K562 (cell line): ENCODE results near the gene HSPB8. TPM values are rescaled to one million over a fixed set of nuclear protein-coding genes. Genes with fewer than 3 reads are reported as not detected.

Experiments used
- ATAC-seq: fragments of 200-7000 bp; cut with Tn5 transposase; 3 replicates; pipeline ENCODE4 v1.9.1; 2020; ENCODE audit warnings: moderate library complexity
- BruUV-seq: library from RNA; stranded (reverse); fragments of 400-500 nt; replicated peaks from 2 replicates; lab custom pipeline; 2021; lab: Mats Ljungman, UMichigan
- CTCF ChIA-PET: fragments of 300-600 bp; formaldehyde crosslinking; extraction: SDS; loops from one replicate; lab custom pipeline; 2021; ENCODE audit warnings: low intra/inter-chr PET ratio; lab: Yijun Ruan, JAX
- POLR2A ChIA-PET: fragments of 300-600, 350-650 bp; sonication (Branson Sonifier 250); formaldehyde crosslinking; extraction: SDS; loops from one replicate; lab custom pipeline; 2021; ENCODE audit warnings: antibody characterized with exemption, inconsistent platforms; lab: Yijun Ruan, JAX
- DNase-seq, 4 experiments: peaks; one replicate each; pipeline versions ENCODE4 v3.0.0 to v3.0.0-alpha.2; 2011 to 2018; ENCODE audit warnings: low spot score in 3 of 4, mixed read lengths in 3 of 4; ENCODE audit errors: extremely low read depth in 1 of 4
- FAIRE-seq: peaks from 2 replicates; lab custom pipeline; 2011; peaks lifted over from hg19 to GRCh38; lab: Jason Lieb, UNC
- H2AFZ ChIP-seq: 2 replicates; pipeline ENCODE4 v1.6.0; 2011; ENCODE audit warnings: low read depth, low read length, control low read depth, inconsistent platforms
- H3K27ac ChIP-seq: fragments of 200-600 bp; 3 replicates; pipeline ENCODE4 v1.8.0; 2011; ENCODE audit warnings: low read depth, mild to moderate bottlenecking, control low read depth, inconsistent platforms, low read length, moderate library complexity, mixed read lengths; ENCODE audit errors: extremely low read depth
- H3K27me3 ChIP-seq, 2 experiments: fragments of 300-600 bp in 1 of 2; 2 replicates in 1 of 2; 3 replicates in 1 of 2; pipeline versions ENCODE4 v1.6.0 to v1.8.0; 2011; ENCODE audit warnings: inconsistent platforms in 2 of 2, low read length in 2 of 2, mild to moderate bottlenecking in 1 of 2, mixed read lengths in 1 of 2, moderate library complexity in 1 of 2; ENCODE audit not compliant: control insufficient read depth in 2 of 2, insufficient read depth in 2 of 2
- H3K36me3 ChIP-seq: fragments of 300-600 bp; 3 replicates; pipeline ENCODE4 v1.8.0; 2011; ENCODE audit warnings: mild to moderate bottlenecking, low read length, inconsistent platforms; ENCODE audit not compliant: control insufficient read depth, insufficient read depth
- H3K4me1 ChIP-seq, 2 experiments: fragments of 200-600 bp in 1 of 2; replicated peaks in 1 of 2; 2 replicates in 1 of 2; 3 replicates in 1 of 2; pipeline versions ENCODE4 v1.5.1 to v1.8.0; 2011; ENCODE audit warnings: inconsistent platforms in 2 of 2, low read length in 2 of 2, mild to moderate bottlenecking in 1 of 2, mixed read lengths in 1 of 2, moderate library complexity in 1 of 2; ENCODE audit not compliant: control insufficient read depth in 2 of 2, insufficient read depth in 2 of 2
- H3K4me2 ChIP-seq: 2 replicates; pipeline ENCODE4 v1.6.1; 2011; ENCODE audit warnings: low read length, control low read depth, inconsistent platforms, mixed read lengths; ENCODE audit not compliant: insufficient read depth
- H3K4me3 ChIP-seq: fragments of 200-600 bp; sonication (generic), shearing (Covaris generic); 2 replicates; pipeline ENCODE4 v1.5.1; 2016; ENCODE audit warnings: control low read depth, inconsistent platforms
- H3K79me2 ChIP-seq: fragments of 200-600 bp; 3 replicates; pipeline ENCODE4 v1.8.0; 2011; ENCODE audit warnings: low read length, inconsistent platforms; ENCODE audit not compliant: control insufficient read depth, insufficient read depth
- H3K9ac ChIP-seq, 2 experiments: 2 replicates each; pipeline versions ENCODE4 v1.6.0 to v1.6.1; 2011; ENCODE audit warnings: low read depth in 2 of 2, low read length in 2 of 2, control low read depth in 1 of 2, inconsistent platforms in 1 of 2, mild to moderate bottlenecking in 1 of 2, mixed read lengths in 1 of 2; ENCODE audit not compliant: insufficient read depth in 1 of 2
- H3K9me1 ChIP-seq: one replicate; pipeline ENCODE4 v1.6.0; 2011; ENCODE audit warnings: inconsistent platforms, mild to moderate bottlenecking, low read length, moderate library complexity; ENCODE audit not compliant: control insufficient read depth, insufficient read depth
- H3K9me3 ChIP-seq: replicated peaks from 2 replicates; pipeline ENCODE4 v1.5.1; 2011; ENCODE audit warnings: low read depth, low read length, inconsistent platforms; ENCODE audit not compliant: control insufficient read depth, insufficient read depth
- H4K20me1 ChIP-seq: replicated peaks from 2 replicates; pipeline ENCODE4 v1.6.1; 2011; ENCODE audit warnings: low read length, inconsistent platforms, mixed read lengths; ENCODE audit not compliant: control insufficient read depth, insufficient read depth
- ARID4B ChIP-seq: sonication (generic); formaldehyde crosslinking; IDR thresholded peaks from 2 replicates; pipeline ENCODE4 v1.8.0; 2022; ENCODE audit warnings: mild to moderate bottlenecking, missing genetic modification reagents
- ETV5 ChIP-seq: sonication (generic); formaldehyde crosslinking; IDR thresholded peaks from 2 replicates; pipeline ENCODE4 v1.4.0; 2020; ENCODE audit warnings: low read depth, mild to moderate bottlenecking, missing genetic modification reagents
- MNT ChIP-seq, 2 experiments: fragments of 450-650 bp; conservative IDR thresholded peaks; 2 replicates each; pipeline ENCODE4 v1.6.1; 2017; ENCODE audit warnings: mild to moderate bottlenecking in 2 of 2, moderate library complexity in 2 of 2
- NR3C1 ChIP-seq: sonication (generic); formaldehyde crosslinking; IDR thresholded peaks from 2 replicates; pipeline ENCODE4 v1.8.1; 2022; ENCODE audit warnings: missing genetic modification reagents
- RBM22 ChIP-seq: fragments of 200-400 bp; formaldehyde crosslinking; IDR thresholded peaks from 2 replicates; pipeline ENCODE4 v1.6.1; 2018; ENCODE audit warnings: low read length, low read depth; ENCODE audit not compliant: poor library complexity, severe bottlenecking
- SMC3 ChIP-seq: conservative IDR thresholded peaks from 2 replicates; pipeline ENCODE4 v1.6.1; 2011; ENCODE audit warnings: low read depth, low read length, improper control_type of control experiment; ENCODE audit not compliant: insufficient read depth
- ZNF133 ChIP-seq: fragments of 250-450 bp; sonication (Bioruptor Pico); IDR thresholded peaks from 2 replicates; pipeline ENCODE4 v1.4.0; 2020; ENCODE audit warnings: mild to moderate bottlenecking
- ZNF212 ChIP-seq: fragments of 450-650 bp; formaldehyde crosslinking; IDR thresholded peaks from 2 replicates; pipeline ENCODE4 v1.4.0; 2020; ENCODE audit warnings: mild to moderate bottlenecking
- ZNF445 ChIP-seq: fragments of 250-450 bp; sonication (Bioruptor Pico); IDR thresholded peaks from 2 replicates; pipeline ENCODE4 v1.4.0; 2020; ENCODE audit warnings: low read depth, mild to moderate bottlenecking, moderate library complexity
- ZNF780A ChIP-seq: fragments of 250-450 bp; sonication (Bioruptor Pico); IDR thresholded peaks from 2 replicates; pipeline ENCODE4 v1.5.0; 2021; ENCODE audit warnings: mild to moderate bottlenecking
- WGBS: fragments of 100-300 bp; shearing (Covaris generic); methylation state at CpG from one replicate; pipeline ENCODE4 v1.1.6; 2016; ENCODE audit warnings: low coverage, mixed read lengths; ENCODE audit not compliant: insufficient coverage; ENCODE audit errors: missing lambda C conversion rate; 5-methylcytosine and 5-hydroxymethylcytosine counted together
- in situ Hi-C: fragments of 300-500 bp; cut with MboI; formaldehyde crosslinking; loops from 4 replicates; pipeline ENCODE4 v1.15.0; 2018; ENCODE audit warnings: inconsistent platforms, mixed read lengths
- intact Hi-C: fragments of 100-400 bp; cut with micrococcal nuclease; formaldehyde crosslinking; loops from 2 replicates; pipeline ENCODE4 v1.14.2; 2022
- polyA plus RNA-seq, 8 experiments: library from polyadenylated mRNA; depleted of rRNA in 4 of 8; stranded (reverse) in 5 of 8; unstranded in 3 of 8; fragments of >200 nt; fragmentation: Nextera tagmentation in 2 of 8; fragmentation: Illumina TruSeq in 1 of 8; extraction: Ambion mirVana in 2 of 8; extraction: Trizol in 1 of 8; gene quantifications; 2 replicates each; pipeline versions ENCODE4 v1.2.1 to v1.2.3, GENCODE V29; 2011 to 2014; ENCODE audit warnings: inconsistent platforms in 1 of 8, missing spikeins in 1 of 8
- total RNA-seq, 7 experiments: library from RNA; depleted of rRNA in 6 of 7; stranded (reverse); fragments of >200 nt in 6 of 7; fragmentation: Illumina TruSeq in 2 of 7; extraction: Trizol in 2 of 7; gene quantifications; 2 replicates each; pipeline versions ENCODE4 v1.2.1 to v1.2.3, GENCODE V29; 2011 to 2021; ENCODE audit warnings: low replicate concordance in 1 of 7
- TF ChIP-seq, protein P1 (sequence below), 3 experiments: fragments of 200-800 bp in 1 of 3; fragments of 250-450 bp in 1 of 3; fragments of 450-650 bp in 1 of 3; sonication (Bioruptor Pico) in 1 of 3; sonication (Bioruptor generic) in 1 of 3; formaldehyde crosslinking in 1 of 3; IDR thresholded peaks; 2 replicates each; pipeline versions ENCODE4 v1.6.1 to v1.8.0; 2016 to 2022; ENCODE audit warnings: mild to moderate bottlenecking in 2 of 3, missing genetic modification characterization in 2 of 3, missing compliant biosample characterization in 1 of 3, moderate library complexity in 1 of 3

The HSPB8 gene
- total and polyA plus RNA-seq, 9 of the 15 experiments (the other 6 are each of a cell fraction or from before 2014, with no cell fraction given): 0.13 TPM; not detected in 8

DNA sequence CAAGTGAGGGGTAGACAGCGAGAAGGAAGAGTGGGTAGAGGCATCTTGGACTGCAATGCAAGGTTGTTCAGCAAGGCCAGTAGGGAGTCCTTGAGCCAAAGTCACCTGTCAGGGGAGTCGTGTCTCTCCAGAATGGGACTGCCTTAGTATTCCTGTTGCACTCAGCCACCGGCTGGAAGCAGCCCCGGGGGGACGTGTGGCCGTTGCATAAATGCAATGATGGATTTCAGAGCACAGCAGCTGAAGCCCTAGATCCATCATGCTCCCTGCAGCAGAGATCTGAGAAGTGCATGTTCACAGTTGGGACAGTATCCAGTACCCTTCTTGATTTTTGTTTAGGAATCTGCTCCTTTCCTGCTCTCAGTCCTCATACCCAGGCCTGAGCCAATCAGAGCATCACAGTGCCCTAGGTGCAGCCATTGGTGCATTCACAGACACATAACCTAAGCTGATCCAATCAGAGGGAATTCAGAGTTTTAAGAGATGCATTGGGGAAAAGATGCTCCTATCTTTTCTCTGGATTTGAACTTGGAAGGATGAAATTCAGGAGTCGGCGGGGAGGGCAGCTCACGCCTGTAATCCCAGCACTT is 62.9 kb downstream of the HSPB8 start:
- DNase-seq: no peak
- in situ Hi-C loops (no loop called here), intact Hi-C loops (no loop called here)
- Histone ChIP-seq H3K79me2 (no peaks in the 10 kb centered on the region), H4K20me1 (no peaks in the 10 kb centered on the region), H2AFZ (no peak overlapping the region), H3K9me1 (no peaks in the 10 kb centered on the region), H3K36me3 (no peaks in the 10 kb centered on the region), H3K9me3 (no peaks in the 10 kb centered on the region), H3K4me1 (no peaks in the 10 kb centered on the region), H3K4me2 (no peak overlapping the region), H3K27me3 (peaks cover 0 to 5% of the 10 kb centered on the region in 2 experiments; a peak in 2 of 5 replicates), H3K4me3 (no peak overlapping the region), H3K27ac (no peak overlapping the region), H3K9ac (no peak overlapping the region)
- BruUV-seq: no TSS peak
- ChIA-PET POLR2A (no interaction called here), CTCF (no interaction called here)
- WGBS: 0% methylated on average over 9 of the region's 9 CpGs
- FAIRE-seq: no peak
- ATAC-seq: no peak
- TF ChIP-seq MNT (conservative IDR thresholded peaks at IDR 0.05): no peak
- TF ChIP-seq ETV5 (CRISPR knock-in tag): no peak
- no peak for TF ChIP-seq ZNF133 (CRISPR knock-in tag)
- no peak for TF ChIP-seq NR3C1
- TF ChIP-seq ARID4B (CRISPR knock-in tag): no peak
- no peak for TF ChIP-seq SMC3
- no peak for TF ChIP-seq ZNF780A (CRISPR knock-in tag)
- no peak for TF ChIP-seq RBM22
- TF ChIP-seq, protein P1, sequence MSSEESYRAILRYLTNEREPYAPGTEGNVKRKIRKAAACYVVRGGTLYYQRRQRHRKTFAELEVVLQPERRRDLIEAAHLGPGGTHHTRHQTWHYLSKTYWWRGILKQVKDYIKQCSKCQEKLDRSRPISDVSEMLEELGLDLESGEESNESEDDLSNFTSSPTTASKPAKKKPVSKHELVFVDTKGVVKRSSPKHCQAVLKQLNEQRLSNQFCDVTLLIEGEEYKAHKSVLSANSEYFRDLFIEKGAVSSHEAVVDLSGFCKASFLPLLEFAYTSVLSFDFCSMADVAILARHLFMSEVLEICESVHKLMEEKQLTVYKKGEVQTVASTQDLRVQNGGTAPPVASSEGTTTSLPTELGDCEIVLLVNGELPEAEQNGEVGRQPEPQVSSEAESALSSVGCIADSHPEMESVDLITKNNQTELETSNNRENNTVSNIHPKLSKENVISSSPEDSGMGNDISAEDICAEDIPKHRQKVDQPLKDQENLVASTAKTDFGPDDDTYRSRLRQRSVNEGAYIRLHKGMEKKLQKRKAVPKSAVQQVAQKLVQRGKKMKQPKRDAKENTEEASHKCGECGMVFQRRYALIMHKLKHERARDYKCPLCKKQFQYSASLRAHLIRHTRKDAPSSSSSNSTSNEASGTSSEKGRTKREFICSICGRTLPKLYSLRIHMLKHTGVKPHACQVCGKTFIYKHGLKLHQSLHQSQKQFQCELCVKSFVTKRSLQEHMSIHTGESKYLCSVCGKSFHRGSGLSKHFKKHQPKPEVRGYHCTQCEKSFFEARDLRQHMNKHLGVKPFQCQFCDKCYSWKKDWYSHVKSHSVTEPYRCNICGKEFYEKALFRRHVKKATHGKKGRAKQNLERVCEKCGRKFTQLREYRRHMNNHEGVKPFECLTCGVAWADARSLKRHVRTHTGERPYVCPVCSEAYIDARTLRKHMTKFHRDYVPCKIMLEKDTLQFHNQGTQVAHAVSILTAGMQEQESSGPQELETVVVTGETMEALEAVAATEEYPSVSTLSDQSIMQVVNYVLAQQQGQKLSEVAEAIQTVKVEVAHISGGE (CRISPR knock-in tag; IDR thresholded peaks at IDR 0.05): no peak
- no peak for TF ChIP-seq ZNF212 (CRISPR knock-in tag)
- no peak for TF ChIP-seq ZNF445 (CRISPR knock-in tag)
